IMR-90 (cell line): ENCODE measurements around the gene PAQR9. TPM values are rescaled to one million over a fixed set of nuclear protein-coding genes. Genes with fewer than 3 reads are reported as not detected.

Experiments
- ATAC-seq: fragments of 200-7000 bp; cut with Tn5 transposase; 2 replicates; pipeline ENCODE4 v1.9.1; 2020; ENCODE audit warnings: low read depth, mild to moderate bottlenecking, moderate library complexity
- BruUV-seq: library from RNA; stranded (reverse); fragments of 400-500 nt; replicated peaks from 2 replicates; lab custom pipeline; 2021; lab: Mats Ljungman, UMichigan
- CTCF ChIA-PET: fragments of 300-600 bp; formaldehyde crosslinking; extraction: SDS; loops from one replicate; lab custom pipeline; 2021; ENCODE audit warnings: antibody characterized with exemption; lab: Yijun Ruan, JAX
- POLR2A ChIA-PET: fragments of 300-600 bp; sonication (Branson Sonifier 250); formaldehyde crosslinking; loops from one replicate; lab custom pipeline; 2022; ENCODE audit warnings: antibody characterized with exemption; ENCODE audit not compliant: unreplicated experiment; lab: Charles Lee
- DNase-seq: peaks from one replicate; pipeline ENCODE4 v3.0.0; 2013
- H2AFZ ChIP-seq: replicated peaks from 2 replicates; pipeline ENCODE3; 2013; ENCODE audit warnings: low read length, mild to moderate bottlenecking; ENCODE audit not compliant: poor library complexity
- H2AK5ac ChIP-seq: 2 replicates; pipeline ENCODE4 v1.6.1; 2013; ENCODE audit warnings: low read depth, low read length, inconsistent platforms
- H2AK9ac ChIP-seq: replicated peaks from 2 replicates; pipeline ENCODE3; 2013; ENCODE audit warnings: mild to moderate bottlenecking, low read depth, low read length, moderate library complexity; ENCODE audit not compliant: poor library complexity
- H2BK120ac ChIP-seq: 2 replicates; pipeline ENCODE4 v1.6.1; 2013; ENCODE audit warnings: low read depth, low read length, inconsistent platforms
- H2BK15ac ChIP-seq: 3 replicates; pipeline ENCODE4 v1.6.1; 2013; ENCODE audit warnings: low read depth, low read length, inconsistent platforms
- H2BK20ac ChIP-seq: 2 replicates; pipeline ENCODE4 v1.6.1; 2013; ENCODE audit warnings: low read depth, mild to moderate bottlenecking, inconsistent platforms, low read length, moderate library complexity
- H2BK5ac ChIP-seq: 2 replicates; pipeline ENCODE4 v1.6.1; 2013; ENCODE audit warnings: mild to moderate bottlenecking, low read depth, low read length, inconsistent platforms; ENCODE audit not compliant: poor library complexity, severe bottlenecking
- H3K14ac ChIP-seq: replicated peaks from 2 replicates; pipeline ENCODE4 v1.6.1; 2013; ENCODE audit warnings: low read depth, low read length, inconsistent platforms
- H3K18ac ChIP-seq: 2 replicates; pipeline ENCODE4 v1.6.1; 2013; ENCODE audit warnings: low read depth, low read length, control low read depth
- H3K23ac ChIP-seq: 2 replicates; pipeline ENCODE4 v1.6.1; 2013; ENCODE audit warnings: low read depth, low read length, inconsistent platforms
- H3K27ac ChIP-seq: 2 replicates; pipeline ENCODE4 v1.5.1; 2013; ENCODE audit warnings: mild to moderate bottlenecking, control low read depth, low read length; ENCODE audit not compliant: insufficient read depth
- H3K27me3 ChIP-seq: 2 replicates; pipeline ENCODE4 v1.6.1; 2013; ENCODE audit warnings: low read length; ENCODE audit not compliant: control insufficient read depth, insufficient read depth
- H3K36me3 ChIP-seq: 2 replicates; pipeline ENCODE4 v1.6.1; 2013; ENCODE audit warnings: low read length, mixed read lengths; ENCODE audit not compliant: control insufficient read depth, insufficient read depth
- H3K4ac ChIP-seq: 2 replicates; pipeline ENCODE4 v1.6.1; 2013; ENCODE audit warnings: low read depth, low read length, inconsistent platforms
- H3K4me1 ChIP-seq: 2 replicates; pipeline ENCODE4 v1.6.1; 2013; ENCODE audit warnings: low read length, mixed read lengths; ENCODE audit not compliant: control insufficient read depth, insufficient read depth
- H3K4me2 ChIP-seq: 2 replicates; pipeline ENCODE4 v1.6.1; 2013; ENCODE audit warnings: low read depth, mild to moderate bottlenecking, control low read depth, low read length, moderate library complexity
- H3K4me3 ChIP-seq: 2 replicates; pipeline ENCODE4 v1.5.1; 2013; ENCODE audit warnings: low read depth, mild to moderate bottlenecking, control low read depth, low read length, moderate library complexity; ENCODE audit not compliant: insufficient read depth
- H3K56ac ChIP-seq: 2 replicates; pipeline ENCODE4 v1.6.1; 2013; ENCODE audit warnings: low read length, inconsistent platforms; ENCODE audit not compliant: insufficient read depth; ENCODE audit errors: extremely low read depth
- H3K79me1 ChIP-seq, 2 experiments: 2 replicates each; pipeline ENCODE4 v1.6.1; 2013; ENCODE audit warnings: low read length in 2 of 2, inconsistent platforms in 1 of 2, low read depth in 1 of 2
- H3K9ac ChIP-seq: 2 replicates; pipeline ENCODE4 v1.6.1; 2013; ENCODE audit warnings: low read depth, low read length, control low read depth
- H3K9me1 ChIP-seq: 2 replicates; pipeline ENCODE4 v1.6.1; 2013; ENCODE audit warnings: low read length, inconsistent platforms; ENCODE audit not compliant: insufficient read depth
- H3K9me3 ChIP-seq: 2 replicates; pipeline ENCODE4 v1.6.1; 2013; ENCODE audit warnings: low read length; ENCODE audit not compliant: control insufficient read depth, insufficient read depth
- H4K20me1 ChIP-seq: 2 replicates; pipeline ENCODE4 v1.6.1; 2013; ENCODE audit warnings: low read length, inconsistent platforms; ENCODE audit not compliant: insufficient read depth
- H4K5ac ChIP-seq: 2 replicates; pipeline ENCODE4 v1.6.1; 2013; ENCODE audit warnings: mild to moderate bottlenecking, low read depth, low read length, control low read depth
- H4K8ac ChIP-seq, 2 experiments: 2 replicates each; pipeline ENCODE4 v1.6.1; 2013; ENCODE audit warnings: low read depth in 2 of 2, low read length in 2 of 2, control low read depth in 1 of 2, inconsistent platforms in 1 of 2
- H4K91ac ChIP-seq: 2 replicates; pipeline ENCODE4 v1.6.1; 2013; ENCODE audit warnings: low read depth, low read length, inconsistent platforms; ENCODE audit not compliant: insufficient read depth
- CTCF ChIP-seq: conservative IDR thresholded peaks from 2 replicates; pipeline ENCODE4 v1.5.1; 2012; ENCODE audit warnings: mild to moderate bottlenecking, low read depth, low read length, improper control_type of control experiment
- WGBS, 2 experiments: methylation state at CpG; one replicate each; pipeline versions ENCODE4 v1.1.5 to v1.1.7; 2013; ENCODE audit warnings: missing lambda C conversion rate in 2 of 2; ENCODE audit not compliant: insufficient read length in 1 of 2; ENCODE audit errors: extremely low coverage in 2 of 2; 5-methylcytosine and 5-hydroxymethylcytosine counted together
- dilution Hi-C: fragments of 300-500 bp; cut with HindIII; formaldehyde crosslinking; loops from one replicate; pipeline ENCODE4 v1.14.3; 2018; ENCODE audit warnings: low sequenced_read_pairs; ENCODE audit not compliant: unreplicated experiment
- in situ Hi-C: fragments of 300-500 bp; cut with MboI; formaldehyde crosslinking; loops from 3 replicates; pipeline ENCODE4 v1.14.3; 2019; ENCODE audit warnings: low sequenced_read_pairs, inconsistent platforms, mixed read lengths
- intact Hi-C: fragments of 100-400 bp; cut with micrococcal nuclease; formaldehyde crosslinking; loops from 2 replicates; pipeline ENCODE4 v1.10.0; 2022
- polyA plus RNA-seq, 3 experiments: library from polyadenylated mRNA; depleted of rRNA; stranded (reverse); fragments of >200 nt; gene quantifications; 2 replicates each; pipeline ENCODE4 v1.2.3, GENCODE V29; 2012; ENCODE audit warnings: low replicate concordance in 1 of 3
- total RNA-seq: library from RNA; depleted of rRNA; stranded (reverse); fragments of >200 nt; gene quantifications from 2 replicates; pipeline ENCODE4 v1.2.3, GENCODE V29; 2012

Gene PAQR9
- total and polyA plus RNA-seq, 2 of the 4 experiments (the other 2 are of a cell fraction) = 0.05 TPM; not detected in 1

- DNase-seq (no peak), ATAC-seq (no peak)
- Histone ChIP-seq H4K5ac (no peak overlapping the region), H4K20me1 (no peaks in the 10 kb centered on the region), H3K9me3 (no peaks in the 10 kb centered on the region), H4K91ac (no peak overlapping the region), H3K23ac (no peak overlapping the region), H2AK5ac (no peak overlapping the region), H3K4ac (no peak overlapping the region), H4K8ac (no peak overlapping the region), H3K4me1 (no peaks in the 10 kb centered on the region), H3K9me1 (no peaks in the 10 kb centered on the region), H3K36me3 (no peaks in the 10 kb centered on the region), H3K27ac (no peak overlapping the region), H2AK9ac (no peak overlapping the region), H3K27me3 (peaks cover 21% of the 10 kb centered on the region), H2BK20ac (no peak overlapping the region), H2BK5ac (no peak overlapping the region), H2AFZ (no peak overlapping the region), H3K56ac (no peak overlapping the region), H3K4me3 (no peak overlapping the region), H2BK120ac (no peak overlapping the region), H3K14ac (no peak overlapping the region), H3K18ac (no peak overlapping the region), H3K9ac (no peak overlapping the region), H2BK15ac (no peak overlapping the region), H3K4me2 (no peak overlapping the region), H3K79me1 (no peaks in the 10 kb centered on the region)
- no peak for TF ChIP-seq CTCF
- BruUV-seq = no TSS peak
- ChIA-PET CTCF (no interaction called here), POLR2A (no interaction called here)
- WGBS, 2 experiments = no CpG with 5 or more reads among the region's 2 CpGs
- dilution Hi-C loops = no loop called here
- intact Hi-C loops = no loop called here
- in situ Hi-C loops = no loop called here
These were observed 19.8 kb upstream of the PAQR9 start for GRCh38 chr3:142983318-142983717.
